ENCODE measurements around the gene GLYATL1.

GLYATL1 gene

GRCh38 chr11:58998480-58999290, 59.4 kb downstream of the GLYATL1 start:
- TF ChIP-seq ZNF629 (tag by site-specific recombination; IDR thresholded peaks at IDR 0.05) (no peak), ZNF555 (tag by site-specific recombination; conservative IDR thresholded peaks at IDR 0.05) (no peak), ZNF433 (tag by site-specific recombination; IDR thresholded peaks at IDR 0.05; ENCODE audit: low read depth) (no peak), BCL11A (tag by site-specific recombination; IDR thresholded peaks at IDR 0.05; ENCODE audit: low read depth) (no peak), TRIM28 (IDR thresholded peaks at IDR 0.05; ENCODE audit: borderline replicate concordance, low read length) (no peak), ZBTB20 (tag by site-specific recombination; IDR thresholded peaks at IDR 0.05) (no peak), ZBTB44 (tag by site-specific recombination; IDR thresholded peaks at IDR 0.05) (no peak), ZNF518A (tag by site-specific recombination; conservative IDR thresholded peaks at IDR 0.05; ENCODE audit: low read depth) (no peak)
- Histone ChIP-seq H3K4me3 (ENCODE audit: low read depth, low read length) (no peak overlapping the region), H3K4me1 (ENCODE audit: control insufficient read depth, insufficient read depth, low read length) (no peaks in the 10 kb centered on the region), H3K27ac (ENCODE audit: extremely low read depth, low read depth, low read length) (no peak overlapping the region), H3K9me3 (ENCODE audit: control insufficient read depth, insufficient read depth, low read depth, low read length) (no peaks in the 10 kb centered on the region), H3K36me3 (ENCODE audit: control insufficient read depth in 2 of 2, insufficient read depth in 1 of 2, low read length in 2 of 2) (no peaks in the 10 kb centered on the region)
- CTCF ChIA-PET = interaction anchor here (0.6 to 1.1 kb wide), 2 partner anchors 59 to 1152 kb away, joined by 3 to 4 read pairs; no protein-coding TSS in a partner anchor
- POLR2A ChIA-PET = no interaction called here

GRCh38 chr11:58999291-58999680, 60.0 kb downstream of the GLYATL1 start:
- TF ChIP-seq, protein P1, sequence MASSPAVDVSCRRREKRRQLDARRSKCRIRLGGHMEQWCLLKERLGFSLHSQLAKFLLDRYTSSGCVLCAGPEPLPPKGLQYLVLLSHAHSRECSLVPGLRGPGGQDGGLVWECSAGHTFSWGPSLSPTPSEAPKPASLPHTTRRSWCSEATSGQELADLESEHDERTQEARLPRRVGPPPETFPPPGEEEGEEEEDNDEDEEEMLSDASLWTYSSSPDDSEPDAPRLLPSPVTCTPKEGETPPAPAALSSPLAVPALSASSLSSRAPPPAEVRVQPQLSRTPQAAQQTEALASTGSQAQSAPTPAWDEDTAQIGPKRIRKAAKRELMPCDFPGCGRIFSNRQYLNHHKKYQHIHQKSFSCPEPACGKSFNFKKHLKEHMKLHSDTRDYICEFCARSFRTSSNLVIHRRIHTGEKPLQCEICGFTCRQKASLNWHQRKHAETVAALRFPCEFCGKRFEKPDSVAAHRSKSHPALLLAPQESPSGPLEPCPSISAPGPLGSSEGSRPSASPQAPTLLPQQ (tag by site-specific recombination; IDR thresholded peaks at IDR 0.05) = no peak
- TF ChIP-seq KLF9 (tag by site-specific recombination; IDR thresholded peaks at IDR 0.05; ENCODE audit: low read depth) = no peak
- TF ChIP-seq ZBTB44 (tag by site-specific recombination; IDR thresholded peaks at IDR 0.05) = no peak
- TF ChIP-seq, protein P2, sequence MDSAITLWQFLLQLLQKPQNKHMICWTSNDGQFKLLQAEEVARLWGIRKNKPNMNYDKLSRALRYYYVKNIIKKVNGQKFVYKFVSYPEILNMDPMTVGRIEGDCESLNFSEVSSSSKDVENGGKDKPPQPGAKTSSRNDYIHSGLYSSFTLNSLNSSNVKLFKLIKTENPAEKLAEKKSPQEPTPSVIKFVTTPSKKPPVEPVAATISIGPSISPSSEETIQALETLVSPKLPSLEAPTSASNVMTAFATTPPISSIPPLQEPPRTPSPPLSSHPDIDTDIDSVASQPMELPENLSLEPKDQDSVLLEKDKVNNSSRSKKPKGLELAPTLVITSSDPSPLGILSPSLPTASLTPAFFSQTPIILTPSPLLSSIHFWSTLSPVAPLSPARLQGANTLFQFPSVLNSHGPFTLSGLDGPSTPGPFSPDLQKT (IDR thresholded peaks at IDR 0.05; ENCODE audit: borderline replicate concordance, low read depth, low read length) = no peak
- TF ChIP-seq ZNF791 (tag by site-specific recombination; IDR thresholded peaks at IDR 0.05) = no peak
- TF ChIP-seq ZEB2 (tag by site-specific recombination; IDR thresholded peaks at IDR 0.05) = no peak
- TF ChIP-seq ZNF48 (tag by site-specific recombination; IDR thresholded peaks at IDR 0.05) = no peak
- no peak for TF ChIP-seq GLI2 (tag by site-specific recombination; IDR thresholded peaks at IDR 0.05; ENCODE audit: borderline replicate concordance, low read depth)
- TF ChIP-seq ZNF350 (tag by site-specific recombination; IDR thresholded peaks at IDR 0.05) = no peak
- TF ChIP-seq GFI1B (tag by site-specific recombination; IDR thresholded peaks at IDR 0.05) = no peak
- no peak for TF ChIP-seq ZNF366 (tag by site-specific recombination; conservative IDR thresholded peaks at IDR 0.05)
- TF ChIP-seq, protein P3, sequence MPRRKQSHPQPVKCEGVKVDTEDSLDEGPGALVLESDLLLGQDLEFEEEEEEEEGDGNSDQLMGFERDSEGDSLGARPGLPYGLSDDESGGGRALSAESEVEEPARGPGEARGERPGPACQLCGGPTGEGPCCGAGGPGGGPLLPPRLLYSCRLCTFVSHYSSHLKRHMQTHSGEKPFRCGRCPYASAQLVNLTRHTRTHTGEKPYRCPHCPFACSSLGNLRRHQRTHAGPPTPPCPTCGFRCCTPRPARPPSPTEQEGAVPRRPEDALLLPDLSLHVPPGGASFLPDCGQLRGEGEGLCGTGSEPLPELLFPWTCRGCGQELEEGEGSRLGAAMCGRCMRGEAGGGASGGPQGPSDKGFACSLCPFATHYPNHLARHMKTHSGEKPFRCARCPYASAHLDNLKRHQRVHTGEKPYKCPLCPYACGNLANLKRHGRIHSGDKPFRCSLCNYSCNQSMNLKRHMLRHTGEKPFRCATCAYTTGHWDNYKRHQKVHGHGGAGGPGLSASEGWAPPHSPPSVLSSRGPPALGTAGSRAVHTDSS (tag by site-specific recombination; IDR thresholded peaks at IDR 0.05) = no peak
- ChIA-PET CTCF (interaction anchor here (0.6 kb wide), 1 partner anchor 1153 kb away, joined by 3 read pairs; no protein-coding TSS in a partner anchor), POLR2A (no interaction called here)
- Histone ChIP-seq H3K9me3 (ENCODE audit: control insufficient read depth, insufficient read depth, low read depth, low read length) (no peaks in the 10 kb centered on the region), H3K36me3 (ENCODE audit: control insufficient read depth in 2 of 2, insufficient read depth in 1 of 2, low read length in 2 of 2) (no peaks in the 10 kb centered on the region), H3K27ac (ENCODE audit: extremely low read depth, low read depth, low read length) (no peak overlapping the region), H3K4me1 (ENCODE audit: control insufficient read depth, insufficient read depth, low read length) (no peaks in the 10 kb centered on the region), H3K4me3 (ENCODE audit: low read depth, low read length) (no peak overlapping the region)
